GM18520 (cell line): ENCODE data around the gene SAXO1.

Experiments used
- ATAC-seq: cut with Tn5 transposase; IDR thresholded peaks from one replicate; pipeline ENCODE4 v1.9.1; 2021; ENCODE audit not compliant: unreplicated experiment

SAXO1 gene

DNA sequence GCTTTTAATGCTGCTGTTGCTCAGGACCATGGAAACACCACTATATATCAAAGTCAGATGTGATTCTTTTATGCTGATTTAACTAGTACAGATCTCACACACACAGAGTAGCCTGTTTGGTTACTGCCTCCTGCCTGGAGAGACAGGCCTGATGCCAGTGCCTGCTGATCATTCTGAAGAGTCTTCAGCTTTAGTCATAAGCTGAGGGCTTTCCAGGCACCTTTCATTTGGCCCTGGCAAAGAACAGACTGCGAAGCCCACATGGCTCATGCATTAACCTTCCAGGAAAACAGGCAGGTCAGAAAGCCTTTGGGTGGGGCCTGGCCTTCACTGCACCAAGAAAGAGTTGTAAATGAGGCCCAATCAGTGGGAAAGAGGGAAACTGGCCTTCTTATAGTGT, 144.7 kb downstream of the SAXO1 start:
- ATAC-seq: no peak

DNA sequence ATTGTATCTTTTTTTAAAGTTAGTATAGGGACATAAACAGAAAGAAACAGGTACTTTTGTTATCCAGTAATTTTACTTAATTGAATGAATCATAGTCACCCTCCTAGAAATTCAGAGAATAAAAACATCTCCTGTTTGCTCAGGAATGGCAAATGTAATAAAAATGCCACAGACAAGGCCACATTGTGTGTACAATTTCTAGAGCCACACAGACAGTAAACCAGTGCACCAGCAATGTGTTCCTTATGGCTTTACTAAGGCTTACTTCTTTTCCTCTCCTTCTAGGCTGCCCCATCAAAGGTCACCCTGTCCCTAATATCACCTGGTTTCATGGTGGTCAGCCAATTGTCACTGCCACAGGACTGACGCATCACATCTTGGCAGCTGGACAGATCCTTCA, 145.5 kb downstream of the SAXO1 start:
- ATAC-seq: no peak

DNA sequence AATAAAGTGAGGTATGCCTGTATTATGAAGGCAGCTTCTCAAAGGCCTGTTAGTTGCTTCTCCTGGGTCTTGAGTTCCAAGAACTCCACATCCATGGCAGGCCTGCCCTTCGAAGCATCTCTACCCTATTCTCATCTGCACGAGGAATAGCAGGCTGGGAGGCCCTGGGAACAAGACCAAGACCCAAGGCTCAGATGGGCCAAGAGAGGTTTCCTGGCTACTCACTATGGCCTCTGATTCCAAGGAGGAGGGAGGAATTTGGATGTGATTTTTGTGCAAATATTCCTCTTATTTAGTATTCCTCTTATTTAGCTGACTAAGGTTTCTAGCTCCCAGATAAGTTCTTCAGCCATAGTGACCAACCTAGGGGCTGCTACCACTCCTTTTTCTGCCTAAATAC, 151.3 kb downstream of the SAXO1 start:
- no peak for ATAC-seq

DNA sequence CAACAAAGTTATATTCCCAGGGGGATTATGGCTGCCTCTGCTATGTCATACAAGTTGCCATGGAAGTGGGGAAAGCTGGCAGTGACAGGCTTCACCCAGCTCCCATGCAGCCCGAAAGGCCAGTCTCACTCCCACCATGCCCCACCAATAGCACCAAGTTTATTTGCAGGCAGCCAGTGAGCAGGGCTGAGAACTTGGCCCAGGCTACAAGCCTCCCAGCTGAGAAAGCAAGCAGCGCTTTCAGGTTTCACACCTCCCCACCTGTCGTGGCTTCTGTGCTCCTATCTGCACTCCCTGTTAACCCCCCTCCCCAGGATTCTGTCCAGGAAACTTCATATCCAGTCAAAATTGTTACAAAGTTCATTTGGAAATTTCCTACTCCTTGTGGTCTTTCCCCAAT, 155.0 kb downstream of the SAXO1 start:
- ATAC-seq: no peak
